ENCODE results near the gene CTBP2.

Gene CTBP2

GRCh38 chr10:125026036-125026931 is 134.1 kb downstream of the CTBP2 start:
- TF ChIP-seq CTCF (IDR thresholded peaks at IDR 0.05; ENCODE audit: low read depth, low read length): no peak
- DNase-seq: no peak
- Histone ChIP-seq H3K27me3 (no peaks in the 10 kb centered on the region), H3K9me3 (no peaks in the 10 kb centered on the region), H3K4me1 (peaks cover 34% of the 10 kb centered on the region), H3K36me3 (peaks cover 7% of the 10 kb centered on the region; the same call in 1 of the 2 replicates), H3K4me3 (ENCODE audit: low read depth, low read length) (no peak overlapping the region)

GRCh38 chr10:125025341-125025740 is 135.0 kb downstream of the CTBP2 start:
- peaks cover 7% of the 10 kb centered on the region; the same call in 1 of the 2 replicates for H3K36me3 ChIP-seq
- no peak for TF ChIP-seq CTCF (IDR thresholded peaks at IDR 0.05; ENCODE audit: low read depth, low read length)
- peak overlapping the region; percentile 40 for H3K4me3 ChIP-seq (ENCODE audit: low read depth, low read length)
- no peak for DNase-seq
- no peaks in the 10 kb centered on the region for H3K27me3 ChIP-seq
- peaks cover 34% of the 10 kb centered on the region for H3K4me1 ChIP-seq
- H3K9me3 ChIP-seq: no peaks in the 10 kb centered on the region

GRCh38 chr10:125024497-125025234 is 135.7 kb downstream of the CTBP2 start:
- TF ChIP-seq CTCF (IDR thresholded peaks at IDR 0.05; ENCODE audit: low read depth, low read length): no peak
- peak overlapping the region; percentile 40 for H3K4me3 ChIP-seq (ENCODE audit: low read depth, low read length)
- no peaks in the 10 kb centered on the region for H3K27me3 ChIP-seq
- H3K4me1 ChIP-seq: peaks cover 34% of the 10 kb centered on the region
- H3K9me3 ChIP-seq: no peaks in the 10 kb centered on the region
- DNase-seq: peak; percentile 29
- peaks cover 7% of the 10 kb centered on the region; the same call in 1 of the 2 replicates for H3K36me3 ChIP-seq

- Histone ChIP-seq H3K9me3 (no peaks in the 10 kb centered on the region), H3K36me3 (peaks cover 7% of the 10 kb centered on the region; the same call in 1 of the 2 replicates), H3K4me3 (ENCODE audit: low read depth, low read length) (peak overlapping the region; percentile 40), H3K4me1 (peaks cover 34% of the 10 kb centered on the region), H3K27me3 (no peaks in the 10 kb centered on the region)
- TF ChIP-seq CTCF (IDR thresholded peaks at IDR 0.05; ENCODE audit: low read depth, low read length): no peak
- peak; percentile 81 for DNase-seq
These were observed 136.4 kb downstream of the CTBP2 start for GRCh38 chr10:125023862-125024496.

- Histone ChIP-seq H3K9me3 (no peaks in the 10 kb centered on the region), H3K27me3 (no peaks in the 10 kb centered on the region), H3K36me3 (peaks cover 7% of the 10 kb centered on the region; the same call in 1 of the 2 replicates), H3K4me3 (ENCODE audit: low read depth, low read length) (peak overlapping the region; percentile 40), H3K4me1 (peaks cover 27% of the 10 kb centered on the region)
- peak; percentile 90 for DNase-seq
- TF ChIP-seq CTCF (IDR thresholded peaks at IDR 0.05; ENCODE audit: low read depth, low read length): no peak
These were observed 137.1 kb downstream of the CTBP2 start for GRCh38 chr10:125023255-125023654.
